Stimulated activated CD8-positive, alpha-beta memory T cell treated with anti-CD3 and anti-CD28 coated beads, Interleukin-15, amount 100 ng/mL, for 4 hours (primary cell): ENCODE measurements around the gene SPEM3.
"Not testable (repeated sequence)": the region's sequence is repeated elsewhere in the genome, so short reads cannot be mapped to it uniquely, and the experiment has no call there.

Source experiments
- DNase-seq, 2 donors: peaks; one replicate each; pipeline ENCODE4 v3.0.0-alpha.2; 2020; ENCODE audit warnings: low read depth in 2 of 2

The SPEM3 gene

GRCh38 chr17:7471729-7472128 lies 43.1 kb downstream of the SPEM3 start:
- no peak for DNase-seq

DNA sequence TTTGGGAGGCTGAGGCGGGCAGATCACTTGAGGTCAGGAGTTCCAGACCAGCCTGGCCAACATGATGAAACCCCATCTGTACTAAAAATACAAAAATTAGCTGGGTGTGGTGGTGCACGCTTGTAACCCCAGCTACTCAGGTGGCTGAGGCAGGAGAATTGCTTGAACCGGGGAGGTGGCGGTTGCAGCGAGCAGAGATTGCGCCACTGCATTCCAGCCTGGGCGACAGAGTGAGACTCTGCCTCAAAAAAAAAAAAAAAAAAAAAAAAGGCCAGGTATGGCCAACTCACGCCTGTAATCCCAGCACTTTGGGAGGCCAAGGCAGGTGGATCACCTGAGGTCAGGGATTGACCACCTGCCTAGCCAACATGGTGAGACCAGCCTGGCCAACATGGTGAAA lies 46.1 kb downstream of the SPEM3 start:
- not testable (repeated sequence) for DNase-seq

DNA sequence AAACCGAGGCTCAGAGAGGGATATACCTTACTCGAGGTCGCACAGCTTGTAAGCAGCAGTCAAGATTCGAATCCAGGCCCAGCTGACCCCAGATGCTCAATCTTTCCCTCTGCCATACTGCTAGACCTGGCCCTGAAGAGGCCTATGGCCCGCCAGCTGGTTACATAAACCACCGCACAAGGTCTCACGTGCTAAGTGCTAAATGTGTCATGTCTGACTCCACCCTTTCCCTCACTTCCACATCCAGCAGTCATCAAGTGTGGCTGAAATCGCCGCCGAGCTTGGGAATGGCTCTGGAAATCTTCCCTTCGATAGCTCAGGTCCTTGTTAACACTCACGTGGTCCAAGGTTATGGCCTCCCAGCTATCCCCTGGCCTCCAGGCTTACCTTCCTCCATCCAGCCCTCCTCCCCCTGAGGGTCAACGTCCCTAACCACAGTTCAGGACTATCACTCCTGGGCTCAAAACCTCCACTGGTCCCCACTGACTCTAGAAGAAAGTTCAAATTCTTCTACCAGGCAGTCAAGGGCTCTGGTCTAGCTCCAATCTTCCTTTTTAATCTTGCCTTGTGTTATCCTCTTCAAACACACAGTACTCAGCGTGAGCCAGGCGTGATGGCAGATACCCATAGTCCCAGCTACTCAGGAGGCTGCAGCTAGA lies 47.2 kb downstream of the SPEM3 start:
- DNase-seq = no peak

DNA sequence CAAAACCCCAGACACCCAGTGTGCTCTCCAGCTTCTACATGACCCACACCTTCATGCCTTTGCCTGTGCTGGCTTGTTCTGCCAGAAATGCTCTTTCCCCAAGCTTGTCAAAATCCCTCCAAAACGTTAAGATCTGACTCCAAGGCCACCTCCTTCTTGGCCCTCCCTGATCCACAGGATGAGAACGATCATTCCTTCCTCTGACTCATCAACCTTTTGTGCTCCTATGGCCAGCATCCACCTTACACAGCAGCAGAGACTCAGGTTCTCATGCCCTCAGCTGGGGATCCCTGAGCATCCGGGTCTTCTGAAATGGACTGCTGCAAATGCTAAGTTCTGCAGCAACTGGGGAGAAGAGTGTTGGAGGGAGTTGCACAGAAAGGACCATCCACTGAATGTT lies 47.8 kb downstream of the SPEM3 start:
- no peak for DNase-seq

DNA sequence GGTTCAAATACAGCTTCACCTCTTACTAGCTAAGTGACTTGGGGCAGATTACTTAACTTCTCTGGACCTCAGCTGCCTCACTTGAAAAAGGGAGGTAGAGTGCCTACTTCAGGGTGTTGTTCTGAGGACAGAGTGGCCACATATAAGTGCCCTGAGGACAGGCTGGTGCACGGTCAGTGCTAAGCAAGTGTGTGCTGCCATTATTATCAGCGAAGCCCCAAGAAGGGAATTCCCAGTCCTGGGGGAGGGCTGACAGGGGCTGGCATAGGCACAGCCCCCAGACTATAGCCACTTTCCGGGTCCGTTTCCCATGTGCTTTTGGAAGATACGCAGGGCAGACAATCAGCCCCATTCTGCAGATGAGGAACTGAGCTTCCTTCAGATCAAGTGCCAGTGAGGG lies 48.3 kb downstream of the SPEM3 start:
- no peak for DNase-seq

GRCh38 chr17:7477392-7478275 lies 49.0 kb downstream of the SPEM3 start:
- DNase-seq = peak in 1 of 2 donors; percentile 17

GRCh38 chr17:7478276-7479212 lies 49.9 kb downstream of the SPEM3 start:
- DNase-seq = peak in 1 of 2 donors; percentile 41

DNA sequence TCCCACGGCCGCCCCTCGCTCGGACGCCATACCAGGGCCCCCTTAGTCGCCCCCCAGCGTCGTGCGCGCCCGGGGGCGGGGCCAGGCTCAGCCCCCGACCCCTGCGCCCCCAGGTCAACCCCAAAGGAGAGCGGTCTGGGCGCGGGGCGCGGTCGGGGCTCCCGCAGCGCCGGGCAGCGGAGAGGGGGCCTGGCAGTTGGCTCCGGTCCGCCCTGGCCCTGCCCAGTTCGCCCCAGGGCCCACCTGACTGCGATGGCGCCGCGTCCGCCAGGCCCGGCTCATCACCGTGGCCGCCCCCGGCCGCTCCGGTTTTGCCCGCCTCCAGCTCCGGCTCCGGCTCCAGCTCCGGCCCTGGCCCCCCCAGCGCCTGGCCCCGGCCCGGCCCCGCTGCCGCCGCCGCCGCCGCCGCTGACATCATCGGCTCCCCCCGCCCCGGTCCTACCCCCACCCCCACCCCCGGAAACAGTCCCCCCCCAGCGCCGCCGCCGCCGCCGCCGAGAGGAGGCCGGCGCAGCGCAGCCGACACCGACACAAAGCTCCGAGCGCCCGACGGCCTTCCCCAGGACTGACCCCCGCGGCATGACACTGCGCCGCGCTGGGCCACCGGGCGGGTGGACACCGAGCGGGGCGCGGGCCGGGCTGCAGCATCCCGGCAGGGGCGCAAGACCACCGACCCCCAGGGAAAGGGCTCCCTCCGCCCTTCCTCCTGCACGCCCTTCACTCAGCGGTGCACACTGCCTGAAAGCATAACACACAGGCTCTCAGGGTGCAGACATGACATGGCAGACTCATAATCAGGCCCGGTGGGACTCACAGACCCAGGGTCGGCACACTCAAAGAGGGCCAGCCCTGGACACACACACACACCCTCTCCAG lies 50.8 kb downstream of the SPEM3 start, which contains the start of gene ZBTB4:
ZBTB4 (minus strand) TSS at position 419 of the 876 bp plus-strand sequence. CDS start 12,830 bp downstream, outside the sequence.
- peak in 1 of 2 donors; percentile 45 for DNase-seq

DNA sequence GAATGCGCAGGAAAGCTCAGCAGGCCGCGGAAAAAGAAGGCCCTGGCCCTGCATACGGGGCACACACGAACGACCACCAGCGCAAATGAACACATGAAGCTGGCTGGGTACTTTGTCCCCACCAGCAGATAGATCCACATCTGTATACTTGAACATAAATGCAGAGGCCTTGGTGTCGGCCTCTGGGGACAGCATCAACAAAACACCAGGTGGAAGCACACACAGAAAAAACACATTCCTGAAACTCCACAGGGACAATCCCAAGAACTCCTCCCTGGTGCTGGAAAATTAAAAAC lies 51.4 kb downstream of the SPEM3 start:
- DNase-seq = no peak

DNA sequence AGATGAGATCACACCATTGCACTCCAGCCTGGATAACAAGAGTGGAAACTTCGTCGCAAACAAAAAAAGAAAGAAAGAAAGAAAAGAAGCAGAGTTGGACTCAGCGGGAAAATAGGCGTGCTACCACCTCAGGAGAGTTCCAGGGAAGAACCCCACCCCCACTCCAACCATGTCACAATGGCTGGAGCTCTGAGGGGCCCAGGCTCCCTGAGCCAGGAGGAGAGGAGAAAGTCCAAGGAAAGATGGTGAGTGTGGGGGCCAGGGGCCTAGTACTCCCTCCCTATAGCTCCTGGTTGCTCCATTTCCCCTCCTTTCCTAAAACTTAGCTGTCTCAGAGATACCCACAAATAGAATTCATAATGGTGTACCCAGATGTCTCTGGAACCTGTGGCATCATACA lies 52.6 kb downstream of the SPEM3 start, which contains the start of gene SLC35G6:
SLC35G6 (plus strand) TSS at position 172 of the 400 bp plus-strand sequence; CDS start at position 243, 71 bp downstream.
- not testable (repeated sequence) for DNase-seq

- not testable (repeated sequence) for DNase-seq
Observed at GRCh38 chr17:7481842-7482741, 53.4 kb downstream of the SPEM3 start.
